ENCODE measurements around the gene SLC16A2. TPM values are rescaled to one million over a fixed set of nuclear protein-coding genes. Genes with fewer than 3 reads are reported as not detected.
"Not testable (repeated sequence)": the region's sequence is repeated elsewhere in the genome, so short reads cannot be mapped to it uniquely, and the experiment has no call there.

Gene SLC16A2
- total RNA-seq, 1 experiment from 2014 or later, result 17.8 TPM

GRCh38 chrX:74453178-74453577 lies 31.9 kb downstream of the SLC16A2 start:
- Histone ChIP-seq H3K36me3 (ENCODE audit: insufficient read depth, low read length, poor library complexity, severe bottlenecking) (no peaks in the 10 kb centered on the region), H3K27me3 (replicated peaks; ENCODE audit: insufficient read depth, low read depth, low read length, poor library complexity) (no peaks in the 10 kb centered on the region), H3K4me3 (ENCODE audit: low read depth, low read length, poor library complexity, severe bottlenecking) (no peak overlapping the region), H3K9me3 (ENCODE audit: low read depth, low read length, poor library complexity, severe bottlenecking) (no peaks in the 10 kb centered on the region), H3K4me1 (ENCODE audit: insufficient read depth, low read length, poor library complexity, severe bottlenecking) (no peaks in the 10 kb centered on the region), H3K27ac (ENCODE audit: low read depth, low read length, poor library complexity, severe bottlenecking) (no peak overlapping the region)
- ChIA-PET POLR2A (ENCODE audit: low non-redundant PET) (no interaction called here), CTCF (no interaction called here)
- intact Hi-C loops (cut with micrococcal nuclease; ENCODE audit: unreplicated experiment), result no loop called here
- TF ChIP-seq CTCF (conservative IDR thresholded peaks at IDR 0.05; ENCODE audit: low read depth, low read length) (no peak), EZH2 (IDR thresholded peaks at IDR 0.05; ENCODE audit: borderline replicate concordance, low read depth, low read length, poor library complexity, severe bottlenecking) (no peak)
- BruUV-seq (replicated peaks), result no TSS peak
- no peak for DNase-seq (ENCODE audit: low spot score)

- H3K9me3 ChIP-seq (ENCODE audit: low read depth, low read length, poor library complexity, severe bottlenecking); H3K27me3 ChIP-seq (replicated peaks; ENCODE audit: insufficient read depth, low read depth, low read length, poor library complexity); CTCF ChIA-PET; intact Hi-C loops (cut with micrococcal nuclease; ENCODE audit: unreplicated experiment); POLR2A ChIA-PET (ENCODE audit: low non-redundant PET); H3K4me1 ChIP-seq (ENCODE audit: insufficient read depth, low read length, poor library complexity, severe bottlenecking); H3K4me3 ChIP-seq (ENCODE audit: low read depth, low read length, poor library complexity, severe bottlenecking); H3K36me3 ChIP-seq (ENCODE audit: insufficient read depth, low read length, poor library complexity, severe bottlenecking); H3K27ac ChIP-seq (ENCODE audit: low read depth, low read length, poor library complexity, severe bottlenecking); DNase-seq (ENCODE audit: low spot score); BruUV-seq (replicated peaks): not testable (repeated sequence)
These were observed 32.9 kb downstream of the SLC16A2 start for GRCh38 chrX:74454233-74454632.

GRCh38 chrX:74458736-74459135 lies 37.4 kb downstream of the SLC16A2 start:
- H3K9me3 ChIP-seq (ENCODE audit: low read depth, low read length, poor library complexity, severe bottlenecking), result no peaks in the 10 kb centered on the region
- H3K4me3 ChIP-seq (ENCODE audit: low read depth, low read length, poor library complexity, severe bottlenecking), result no peak overlapping the region
- ChIA-PET CTCF (no interaction called here), POLR2A (ENCODE audit: low non-redundant PET) (no interaction called here)
- DNase-seq (ENCODE audit: low spot score), result peak; percentile 67
- TF ChIP-seq EZH2 (IDR thresholded peaks at IDR 0.05; ENCODE audit: borderline replicate concordance, low read depth, low read length, poor library complexity, severe bottlenecking), result no peak
- 0 out of 2 replicates have a peak, but pooled peaks have one; percentile 22 for TF ChIP-seq CTCF (conservative IDR thresholded peaks at IDR 0.05; ENCODE audit: low read depth, low read length)
- no TSS peak for BruUV-seq (replicated peaks)
- intact Hi-C loops (cut with micrococcal nuclease; ENCODE audit: unreplicated experiment), result loop anchor here (5.0 kb wide), 1 partner anchor 76 kb away; no protein-coding TSS in a partner anchor
- H3K27me3 ChIP-seq (replicated peaks; ENCODE audit: insufficient read depth, low read depth, low read length, poor library complexity), result no peaks in the 10 kb centered on the region
- no peaks in the 10 kb centered on the region for H3K4me1 ChIP-seq (ENCODE audit: insufficient read depth, low read length, poor library complexity, severe bottlenecking)
- no peaks in the 10 kb centered on the region for H3K36me3 ChIP-seq (ENCODE audit: insufficient read depth, low read length, poor library complexity, severe bottlenecking)
- no peak overlapping the region for H3K27ac ChIP-seq (ENCODE audit: low read depth, low read length, poor library complexity, severe bottlenecking)

- Histone ChIP-seq H3K27ac (ENCODE audit: low read depth, low read length, poor library complexity, severe bottlenecking) (no peak overlapping the region), H3K4me1 (ENCODE audit: insufficient read depth, low read length, poor library complexity, severe bottlenecking) (peaks cover 5% of the 10 kb centered on the region), H3K4me3 (ENCODE audit: low read depth, low read length, poor library complexity, severe bottlenecking) (no peak overlapping the region), H3K27me3 (replicated peaks; ENCODE audit: insufficient read depth, low read depth, low read length, poor library complexity) (no peaks in the 10 kb centered on the region), H3K9me3 (ENCODE audit: low read depth, low read length, poor library complexity, severe bottlenecking) (no peaks in the 10 kb centered on the region), H3K36me3 (ENCODE audit: insufficient read depth, low read length, poor library complexity, severe bottlenecking) (no peaks in the 10 kb centered on the region)
- no TSS peak for BruUV-seq (replicated peaks)
- ChIA-PET POLR2A (ENCODE audit: low non-redundant PET) (no interaction called here), CTCF (no interaction called here)
- no peak for DNase-seq (ENCODE audit: low spot score)
- TF ChIP-seq CTCF (conservative IDR thresholded peaks at IDR 0.05; ENCODE audit: low read depth, low read length) (no peak), EZH2 (IDR thresholded peaks at IDR 0.05; ENCODE audit: borderline replicate concordance, low read depth, low read length, poor library complexity, severe bottlenecking) (no peak)
- intact Hi-C loops (cut with micrococcal nuclease; ENCODE audit: unreplicated experiment), result no loop called here
These were observed 40.1 kb downstream of the SLC16A2 start for GRCh38 chrX:74461384-74461783.
